ENCODE measurements around the gene CYP4V2. TPM values are rescaled to one million over a fixed set of nuclear protein-coding genes. Genes with fewer than 3 reads are reported as not detected.

The CYP4V2 gene
- total RNA-seq, 4 donors from 2014 or later, result 27.5 to 43.1 (median 35.5) TPM

- no peaks in the 10 kb centered on the region for H3K9me3 ChIP-seq
- 73% methylated on average over 6 of the region's 6 CpGs for WGBS
- DNase-seq (ENCODE audit: extremely low spot score), result no peak
- intact Hi-C loops (cut with DNase I), result no loop called here
- no peak overlapping the region for H3K27ac ChIP-seq (replicated peaks in 1 of 4)
- no peaks in the 10 kb centered on the region for H3K27me3 ChIP-seq
- TF ChIP-seq CTCF (IDR thresholded peaks at IDR 0.05), result no peak
- TF ChIP-seq EP300 (IDR thresholded peaks at IDR 0.05), result no peak
- no peak for TF ChIP-seq POLR2AphosphoS5 (IDR thresholded peaks at IDR 0.05)
- TF ChIP-seq POLR2A (IDR thresholded peaks at IDR 0.05; ENCODE audit: low read depth), result no peak
- H3K4me3 ChIP-seq, result no peak overlapping the region
- no peaks in the 10 kb centered on the region for H3K4me1 ChIP-seq
- H3K36me3 ChIP-seq, result peaks cover 0 to 23% (median 22%) of the 10 kb centered on the region in 4 donors
These were observed 68.7 kb downstream of the CYP4V2 start for GRCh38 chr4:186260117-186260503.

Other genes with a start within 250 kb of the CYP4V2 start
- gene TLR3, start 122.4 kb upstream of the CYP4V2 start, total RNA-seq, result 1 to 10 TPM; 2.5 to 7.0 (median 4.0) TPM
- gene FAM149A, start 86.9 kb upstream of the CYP4V2 start, total RNA-seq, result 10 to 100 TPM; 19.5 to 38.8 (median 33.6) TPM
- gene KLKB1, start 35.9 kb downstream of the CYP4V2 start, total RNA-seq, result 1 to 10 TPM in 1 of 4 donors, under 1 TPM in 3; 0.45 to 2.0 (median 0.83) TPM
- gene F11, start 74.6 kb downstream of the CYP4V2 start, total RNA-seq, result not detected